ENCODE results near the gene RETREG1. TPM values are rescaled to one million over a fixed set of nuclear protein-coding genes. Genes with fewer than 3 reads are reported as not detected.

Gene RETREG1
- total and polyA plus RNA-seq, 2 of the 13 experiments (the other 11 are each of a cell fraction or from before 2014, with no cell fraction given): 0.07 TPM; not detected in 1

- no peak for TF ChIP-seq ZNF770 (CRISPR knock-in tag; IDR thresholded peaks at IDR 0.05)
- no peak for TF ChIP-seq HMGA1 (CRISPR knock-in tag; conservative IDR thresholded peaks at IDR 0.05)
- no peak for TF ChIP-seq ZNF75D (CRISPR knock-in tag; IDR thresholded peaks at IDR 0.05; ENCODE audit: borderline replicate concordance)
- TF ChIP-seq ELF3 (CRISPR knock-in tag; IDR thresholded peaks at IDR 0.05): no peak
- no peak for TF ChIP-seq XRCC5 (optimal IDR thresholded peaks at IDR 0.05; ENCODE audit: low read length)
- TF ChIP-seq ZNF607 (CRISPR knock-in tag; IDR thresholded peaks at IDR 0.05; ENCODE audit: borderline replicate concordance): no peak
- TF ChIP-seq ZNF543 (CRISPR knock-in tag; IDR thresholded peaks at IDR 0.05): no peak
- TF ChIP-seq U2AF1 (optimal IDR thresholded peaks at IDR 0.05; ENCODE audit: low read depth, low read length): no peak
- TF ChIP-seq EHMT2 (IDR thresholded peaks at IDR 0.05; ENCODE audit: borderline replicate concordance, low read depth, low read length): no peak
- no peak for TF ChIP-seq MLX (CRISPR knock-in tag; IDR thresholded peaks at IDR 0.05)
- no peak for TF ChIP-seq FOXA1 (IDR thresholded peaks at IDR 0.05)
- TF ChIP-seq FOXA1 (CRISPR knock-in tag; IDR thresholded peaks at IDR 0.05): no peak
- TF ChIP-seq HCFC1 (IDR thresholded peaks at IDR 0.05; ENCODE audit: low read depth, low read length): no peak
- no peak for TF ChIP-seq BRD4 (CRISPR knock-in tag; IDR thresholded peaks at IDR 0.05)
Observed at GRCh38 chr5:16568875-16569580, 47.8 kb downstream of the RETREG1 start (continued).

All from HepG2 (cell line).